Brain pericyte (primary cell): Measurements from ENCODE around the gene IL1R1.

Experiments used
- DNase-seq: peaks from one replicate; pipeline ENCODE4 v3.0.0-alpha.2; 2012; ENCODE audit warnings: low read depth, low spot score

Gene IL1R1

DNA sequence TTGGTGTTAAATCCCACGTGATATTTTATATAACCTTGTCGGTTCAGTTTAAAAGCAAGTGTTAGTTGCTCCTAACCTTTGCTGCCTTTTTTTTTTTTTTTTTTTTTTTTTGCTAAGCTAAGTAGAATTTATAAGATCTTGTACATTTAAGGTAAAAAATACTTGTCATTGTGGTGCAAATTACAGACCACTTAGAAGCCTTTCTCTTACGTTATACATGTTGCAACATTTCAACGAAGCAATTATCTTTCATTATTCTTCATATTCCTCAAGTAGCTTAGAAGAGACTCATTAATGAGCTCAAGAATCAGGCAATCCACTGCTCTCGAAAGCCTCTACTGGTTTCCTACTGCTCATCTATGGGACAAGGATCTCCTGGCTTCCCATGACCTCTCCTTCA is 29.4 kb downstream of the IL1R1 start:
- DNase-seq: no peak

DNA sequence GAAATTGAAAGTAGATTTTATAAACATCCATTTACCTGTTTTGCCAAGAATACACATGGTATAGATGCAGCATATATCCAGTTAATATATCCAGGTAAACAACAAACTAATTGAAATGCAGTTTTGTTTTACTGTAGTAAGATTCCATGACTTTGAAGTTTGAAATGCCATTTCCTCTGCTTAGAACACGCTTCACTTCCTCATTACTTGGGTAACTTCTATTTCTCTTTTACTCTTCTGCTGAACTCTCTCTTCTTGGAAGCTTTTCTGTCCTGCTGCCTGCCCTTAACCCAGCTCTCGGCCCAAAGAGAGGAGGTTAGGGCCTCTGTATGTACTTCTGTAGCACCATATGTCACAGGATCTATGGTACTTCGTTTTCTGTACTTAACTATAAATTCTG is 30.2 kb downstream of the IL1R1 start:
- no peak for DNase-seq

DNA sequence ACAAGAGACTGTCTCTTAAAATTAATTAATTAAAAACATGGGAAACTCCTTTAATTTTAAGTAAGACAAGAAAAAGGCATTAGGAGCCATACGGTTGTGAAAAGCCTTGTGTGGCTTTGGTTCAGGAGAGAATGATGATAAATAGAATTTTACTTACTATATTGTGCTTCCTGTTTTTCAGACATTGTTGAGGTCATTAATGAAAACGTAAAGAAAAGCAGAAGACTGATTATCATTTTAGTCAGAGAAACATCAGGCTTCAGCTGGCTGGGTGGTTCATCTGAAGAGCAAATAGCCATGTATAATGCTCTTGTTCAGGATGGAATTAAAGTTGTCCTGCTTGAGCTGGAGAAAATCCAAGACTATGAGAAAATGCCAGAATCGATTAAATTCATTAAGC is 33.6 kb downstream of the IL1R1 start:
- no peak for DNase-seq

DNA sequence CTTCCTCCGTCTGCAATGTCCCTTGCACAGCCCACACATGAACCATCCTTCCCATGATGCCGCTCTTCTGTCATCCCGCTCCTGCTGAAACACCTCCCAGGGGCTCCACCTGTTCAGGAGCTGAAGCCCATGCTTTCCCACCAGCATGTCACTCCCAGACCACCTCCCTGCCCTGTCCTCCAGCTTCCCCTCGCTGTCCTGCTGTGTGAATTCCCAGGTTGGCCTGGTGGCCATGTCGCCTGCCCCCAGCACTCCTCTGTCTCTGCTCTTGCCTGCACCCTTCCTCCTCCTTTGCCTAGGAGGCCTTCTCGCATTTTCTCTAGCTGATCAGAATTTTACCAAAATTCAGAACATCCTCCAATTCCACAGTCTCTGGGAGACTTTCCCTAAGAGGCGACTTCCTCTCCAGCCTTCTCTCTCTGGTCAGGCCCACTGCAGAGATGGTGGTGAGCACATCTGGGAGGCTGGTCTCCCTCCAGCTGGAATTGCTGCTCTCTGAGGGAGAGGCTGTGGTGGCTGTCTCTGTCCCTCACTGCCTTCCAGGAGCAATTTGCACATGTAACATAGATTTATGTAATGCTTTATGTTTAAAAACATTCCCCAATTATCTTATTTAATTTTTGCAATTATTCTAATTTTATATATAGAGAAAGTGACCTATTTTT is 35.4 kb downstream of the IL1R1 start:
- no peak for DNase-seq

DNA sequence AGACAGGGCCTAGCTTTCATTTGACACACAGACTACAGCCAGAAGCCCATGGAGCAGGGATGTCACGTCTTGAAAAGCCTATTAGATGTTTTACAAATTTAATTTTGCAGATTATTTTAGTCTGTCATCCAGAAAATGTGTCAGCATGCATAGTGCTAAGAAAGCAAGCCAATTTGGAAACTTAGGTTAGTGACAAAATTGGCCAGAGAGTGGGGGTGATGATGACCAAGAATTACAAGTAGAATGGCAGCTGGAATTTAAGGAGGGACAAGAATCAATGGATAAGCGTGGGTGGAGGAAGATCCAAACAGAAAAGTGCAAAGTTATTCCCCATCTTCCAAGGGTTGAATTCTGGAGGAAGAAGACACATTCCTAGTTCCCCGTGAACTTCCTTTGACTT is 36.5 kb downstream of the IL1R1 start:
- no peak for DNase-seq

DNA sequence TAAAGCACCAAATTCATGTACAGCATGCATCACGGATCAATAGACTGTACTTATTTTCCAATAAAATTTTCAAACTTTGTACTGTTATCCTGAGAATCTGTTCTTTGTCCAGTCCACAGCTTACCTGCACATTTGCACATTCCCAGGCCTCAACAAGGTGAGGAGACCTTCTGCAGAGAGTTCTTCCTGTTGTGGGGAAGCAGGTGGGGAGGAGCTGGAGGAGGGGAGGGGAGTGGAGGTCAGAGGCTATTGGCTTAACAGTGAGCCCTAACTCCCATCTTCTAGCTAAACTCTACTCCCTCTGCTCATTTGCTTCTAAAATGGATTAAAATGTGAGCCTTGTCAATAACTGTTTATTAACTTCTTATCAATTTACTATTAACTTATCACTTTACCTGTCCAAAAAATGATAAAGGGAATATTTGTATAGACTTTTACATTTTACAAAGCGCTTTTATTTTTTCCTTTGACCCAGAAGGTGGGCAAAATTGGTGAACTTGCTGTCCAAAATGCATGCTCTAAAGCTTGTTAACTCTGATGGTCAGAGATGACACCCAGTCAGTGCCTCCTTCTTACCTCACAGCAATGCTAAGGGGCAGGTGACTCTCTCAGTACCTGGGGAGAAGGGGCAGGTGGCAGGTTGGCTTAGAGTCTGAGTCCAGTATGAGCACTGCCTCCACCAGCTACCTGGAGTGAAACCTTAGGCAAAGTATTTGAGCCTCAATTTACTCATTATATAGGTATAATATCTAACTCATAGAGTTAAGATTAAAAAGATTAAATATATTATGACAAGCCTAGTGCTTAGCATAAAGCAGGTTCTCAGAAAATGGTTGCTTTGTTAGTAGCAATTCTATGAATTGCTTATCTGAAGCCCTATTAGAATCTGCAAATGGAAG is 37.5 kb downstream of the IL1R1 start:
- DNase-seq: no peak

DNA sequence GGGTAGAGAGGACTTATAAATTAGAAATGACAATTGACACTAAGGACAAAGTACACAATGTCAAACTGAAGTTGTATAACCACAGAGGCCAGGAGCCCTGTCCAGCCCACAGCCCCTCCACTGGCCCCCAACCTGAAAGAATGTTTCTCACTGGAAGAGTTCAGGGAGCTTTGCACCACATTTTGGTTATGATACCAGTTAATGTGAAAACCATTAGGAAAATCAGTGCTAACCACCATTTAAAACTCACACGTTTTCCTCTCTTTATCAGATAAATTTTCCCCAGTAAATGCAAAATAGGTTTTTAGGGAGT is 38.1 kb downstream of the IL1R1 start:
- no peak for DNase-seq

DNA sequence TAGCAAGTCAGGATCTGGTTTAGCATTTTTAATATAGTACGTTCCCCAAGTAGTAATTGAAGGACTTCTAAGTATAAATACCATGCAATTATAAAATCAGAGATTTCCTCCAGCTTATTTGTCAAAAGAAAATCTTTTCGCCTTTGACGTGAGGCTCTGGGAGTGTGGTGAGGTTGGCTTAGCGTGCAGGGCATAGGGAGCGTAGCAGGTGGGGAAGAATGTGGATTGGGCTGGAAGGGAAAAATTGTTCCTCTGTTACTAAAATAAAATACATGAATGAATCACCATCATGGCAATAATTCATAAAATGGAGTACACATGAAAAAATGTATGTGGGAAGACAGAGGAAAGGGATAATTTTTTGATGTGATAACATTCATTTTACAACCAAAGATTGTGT is 38.8 kb downstream of the IL1R1 start:
- DNase-seq: no peak

DNA sequence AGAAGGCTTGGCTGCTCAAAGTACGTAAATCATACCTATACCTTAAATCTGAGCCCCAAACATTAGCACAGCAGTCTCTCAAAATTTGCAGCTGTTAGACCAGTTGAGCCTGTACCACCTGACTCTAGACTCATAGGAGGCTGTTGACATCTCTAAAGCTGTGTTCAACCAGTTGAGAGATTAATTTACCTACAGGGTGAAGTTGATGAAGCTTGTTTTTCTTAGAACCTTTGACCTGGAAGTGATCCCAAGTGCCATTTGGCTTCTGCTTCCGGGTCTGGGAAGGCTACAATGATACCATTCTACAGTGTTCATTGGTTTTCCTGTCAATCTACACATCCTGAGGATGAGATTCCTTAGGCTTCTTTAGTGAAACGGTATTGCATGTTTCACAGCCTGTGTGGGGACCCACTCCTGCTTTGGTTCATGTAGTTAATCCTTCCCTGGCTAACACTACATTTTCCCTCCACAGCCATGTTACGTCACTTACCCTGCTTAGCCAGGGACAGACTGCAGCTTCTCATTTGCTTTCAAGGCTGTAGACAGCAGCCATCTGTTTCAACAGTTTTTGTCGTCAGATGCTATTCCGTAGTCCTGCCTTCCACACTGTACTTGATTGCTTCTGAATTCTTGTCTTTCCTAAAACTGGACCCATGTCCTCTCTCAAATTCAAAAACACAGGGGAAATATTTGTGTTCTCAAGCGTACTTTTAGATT is 39.5 kb downstream of the IL1R1 start:
- DNase-seq: no peak

DNA sequence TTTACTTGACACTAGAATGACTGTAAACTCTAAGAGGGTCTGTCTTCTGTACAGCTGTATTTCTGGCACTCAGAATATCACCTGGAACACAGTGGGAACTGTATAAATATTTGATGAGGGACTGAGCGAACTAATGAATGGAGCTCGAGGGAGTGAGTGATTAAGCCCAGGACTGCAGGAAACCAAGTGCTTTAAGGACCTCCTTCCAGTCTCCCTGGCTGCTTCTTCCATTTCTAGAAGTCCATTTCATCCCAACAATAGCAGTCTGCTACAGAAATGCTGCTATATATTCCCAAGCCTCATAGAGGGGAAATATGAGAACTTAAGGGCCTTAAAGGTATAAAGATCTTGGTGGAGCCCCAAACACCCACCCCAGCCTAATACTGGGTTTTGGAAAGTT is 41.5 kb downstream of the IL1R1 start:
- DNase-seq: no peak

DNA sequence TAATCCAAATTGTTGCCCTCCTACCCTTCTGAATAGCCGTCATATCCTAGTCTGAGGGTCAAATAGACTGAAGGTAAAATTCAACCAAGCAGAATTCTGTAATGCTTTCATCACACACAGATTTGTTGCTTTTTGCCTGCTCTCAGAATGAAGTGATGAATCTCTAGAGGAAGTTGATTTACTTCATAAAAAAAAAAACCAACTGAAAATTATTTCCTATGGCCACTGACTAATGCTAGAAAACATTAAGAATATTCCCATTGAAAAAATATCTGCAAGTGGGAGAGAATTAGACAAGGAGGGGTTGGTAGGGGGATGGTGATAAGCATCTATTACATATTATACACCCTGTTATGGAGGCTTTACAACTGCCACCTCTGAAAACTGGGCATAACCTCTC is 42.0 kb downstream of the IL1R1 start:
- DNase-seq: no peak

DNA sequence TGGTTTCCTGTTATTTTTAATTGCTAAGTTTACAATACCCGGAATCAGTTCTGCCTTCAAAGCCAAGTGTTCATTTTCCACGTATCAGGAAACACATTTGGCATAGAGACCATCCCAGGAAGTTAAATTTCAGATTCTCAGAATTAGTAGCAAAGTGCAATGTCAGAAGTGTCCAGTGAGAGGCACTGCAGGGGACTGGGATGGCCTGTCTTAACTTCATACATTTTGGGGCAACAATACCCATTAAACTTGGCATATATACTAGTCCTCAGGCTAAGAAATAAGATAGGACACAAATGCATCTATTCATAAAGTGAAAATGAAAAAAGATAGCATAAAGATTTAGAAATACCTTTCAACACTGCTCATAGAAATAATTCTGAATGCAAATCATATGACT is 42.8 kb downstream of the IL1R1 start:
- DNase-seq: no peak

DNA sequence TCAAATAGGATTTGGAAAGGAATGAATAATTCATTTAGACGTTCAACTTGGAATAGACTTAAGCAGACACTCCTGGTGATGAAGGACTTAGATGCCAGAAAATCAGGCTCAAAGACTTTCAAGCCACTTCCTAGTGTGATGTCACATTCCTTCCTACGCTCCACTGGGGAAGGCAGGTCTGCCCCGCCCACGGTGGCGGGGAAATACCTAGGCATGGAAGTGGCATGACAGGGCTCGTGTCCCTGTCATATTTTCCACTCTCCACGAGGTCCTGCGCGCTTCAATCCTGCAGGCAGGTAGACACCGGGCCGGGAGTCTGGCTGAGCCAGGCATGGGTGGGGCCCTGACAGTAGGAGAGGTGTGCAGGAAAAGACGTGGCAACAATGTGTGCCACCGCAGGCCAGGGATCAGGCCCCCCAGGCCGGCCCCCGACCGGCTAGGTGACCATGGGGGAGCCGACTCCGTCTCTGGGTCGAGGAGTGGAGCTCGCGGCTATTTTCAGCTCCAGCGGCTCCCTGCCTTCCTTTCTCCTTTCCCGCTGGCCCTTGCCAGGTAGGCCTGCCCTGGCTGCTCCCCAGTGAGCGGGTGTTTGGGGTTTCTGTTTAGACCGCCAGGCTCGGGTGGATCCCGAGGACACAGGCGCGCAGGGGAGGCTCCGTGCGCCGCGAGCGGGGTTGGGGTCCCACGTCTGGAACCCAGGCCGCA is 44.4 kb downstream of the IL1R1 start, which contains the start of gene IL1RL2:
TSS of gene IL1RL2 (plus strand) at position 233 of the 705 bp plus-strand sequence. CDS start 845 bp downstream, outside the sequence.
- DNase-seq: no peak

DNA sequence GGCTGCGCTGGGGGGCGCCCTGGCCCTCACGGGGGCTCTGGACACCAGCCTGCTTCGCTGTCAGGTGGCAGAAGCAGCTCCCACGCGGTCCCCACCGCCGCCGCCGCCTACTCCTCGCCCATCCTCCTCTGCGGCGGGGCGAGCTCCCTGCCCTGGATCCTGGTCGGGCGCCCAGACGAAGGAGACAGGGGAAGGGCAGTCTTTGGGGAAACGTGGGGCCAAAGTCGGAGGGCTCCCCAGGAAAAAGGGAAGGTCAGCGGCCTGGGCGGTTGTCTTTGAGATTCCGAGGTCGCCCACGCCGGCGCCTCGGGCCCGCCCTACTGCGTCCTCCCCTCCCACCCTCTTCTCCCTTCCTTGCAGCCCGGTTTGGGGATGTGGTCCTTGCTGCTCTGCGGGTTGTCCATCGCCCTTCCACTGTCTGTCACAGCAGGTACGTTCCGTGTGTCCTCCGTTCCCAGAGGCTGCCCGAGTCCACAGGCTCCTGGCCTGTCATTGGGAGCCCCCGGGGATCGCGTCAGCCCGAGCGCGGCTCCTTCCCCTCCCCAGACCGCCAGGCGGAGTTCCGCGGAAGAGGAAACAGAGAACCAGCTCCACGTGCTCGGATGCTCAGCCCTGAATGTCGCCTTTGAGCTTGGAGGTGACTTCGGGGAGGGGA is 45.1 kb downstream of the IL1R1 start:
- no peak for DNase-seq

DNA sequence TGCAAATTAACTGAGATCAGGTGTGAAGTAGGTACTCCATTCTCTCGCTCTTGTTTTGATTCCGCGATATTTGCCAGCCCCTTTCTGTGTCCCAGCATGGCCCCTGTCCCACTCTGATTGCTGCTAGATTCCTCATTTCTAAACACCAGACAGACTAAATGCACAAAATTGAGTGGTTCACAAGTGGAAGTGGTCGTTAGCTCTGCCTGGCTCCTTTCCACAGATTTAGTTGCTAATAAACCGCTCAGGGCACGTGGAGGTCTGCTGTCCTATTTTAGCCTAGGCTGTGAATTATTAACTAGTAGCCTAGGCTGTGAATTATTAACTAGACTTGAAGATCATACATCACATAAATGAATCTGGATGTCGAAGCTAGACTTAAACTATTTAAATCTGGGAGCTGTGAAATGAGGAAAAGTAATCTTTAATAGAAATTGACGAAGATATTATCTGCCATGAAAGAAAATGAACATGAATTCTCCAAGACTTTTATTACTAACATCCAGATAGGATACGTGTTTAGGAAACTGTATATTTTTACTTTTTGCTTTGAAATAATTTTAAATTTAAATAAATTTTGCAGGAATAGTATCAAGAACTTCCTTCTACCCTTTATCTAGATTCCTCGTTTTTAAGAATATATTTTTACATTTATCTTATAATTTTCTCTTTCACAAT is 48.0 kb downstream of the IL1R1 start:
- DNase-seq: no peak

DNA sequence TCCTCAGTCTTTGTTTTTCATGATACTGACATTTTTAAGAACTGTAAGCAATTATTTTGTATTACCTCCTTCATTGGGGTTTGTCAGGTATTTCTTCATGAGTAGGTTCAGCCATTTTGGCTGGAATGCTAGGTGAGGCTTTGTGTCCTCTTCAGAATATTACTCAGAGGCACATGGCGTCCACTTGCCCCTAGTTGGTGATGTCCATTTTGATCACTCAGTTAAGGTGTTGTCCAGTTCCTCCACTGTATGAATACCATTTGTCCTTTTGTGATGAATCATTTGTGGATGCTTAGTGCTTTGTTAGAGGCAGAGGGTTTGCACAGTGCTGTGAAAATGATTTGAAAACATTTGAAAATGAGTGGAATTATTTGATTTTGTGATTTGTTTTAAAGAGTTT is 49.0 kb downstream of the IL1R1 start:
- DNase-seq: no peak

DNA sequence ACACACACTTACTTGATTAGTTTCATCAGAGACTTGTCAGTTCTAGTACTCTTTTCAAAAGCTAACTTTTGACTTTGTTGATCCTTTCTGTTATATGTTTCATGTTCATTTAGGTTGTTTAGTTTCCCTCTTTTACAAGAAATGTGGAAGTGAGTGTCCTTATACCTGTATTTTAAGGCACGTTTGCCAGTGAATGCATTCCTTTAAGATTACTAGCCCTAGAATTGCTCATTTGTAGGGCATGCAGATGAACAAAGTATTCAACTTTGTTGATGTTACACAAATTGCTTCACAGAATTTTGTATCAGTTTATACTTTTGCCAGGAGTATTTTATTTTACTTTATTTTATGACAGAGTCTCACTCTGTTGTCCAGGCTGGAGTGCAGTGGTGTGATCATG is 50.5 kb downstream of the IL1R1 start:
- DNase-seq: no peak

DNA sequence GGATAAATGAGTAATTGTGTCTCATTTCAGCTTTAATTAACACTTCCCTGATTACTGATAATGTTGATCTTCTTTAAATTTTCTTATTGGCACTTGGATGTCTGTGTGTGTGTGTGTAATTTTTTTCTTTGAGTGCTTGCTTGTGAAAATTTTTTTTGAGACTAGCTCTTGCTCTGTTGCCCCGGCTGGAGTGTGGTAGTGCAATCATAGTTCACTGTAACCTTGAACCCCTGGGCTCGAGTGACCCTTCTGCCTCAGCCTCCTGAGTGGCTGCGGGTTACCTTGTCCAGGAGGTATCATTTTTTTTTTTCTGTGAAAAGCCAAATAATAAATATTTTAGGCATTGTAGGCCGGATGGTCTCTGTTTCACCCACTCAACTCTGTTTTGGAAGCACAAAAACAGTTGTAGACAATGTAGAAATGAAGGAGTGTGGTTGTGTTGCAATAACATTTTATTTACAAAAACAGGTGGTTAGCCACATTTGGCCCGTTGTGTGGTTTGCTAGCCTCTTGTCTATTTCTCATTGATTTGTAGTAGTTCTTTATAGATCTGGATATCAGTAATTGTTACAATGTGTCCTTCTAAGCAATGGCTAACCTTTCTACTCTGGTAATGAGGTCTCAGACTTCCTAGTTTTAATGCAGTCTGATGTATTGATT is 52.2 kb downstream of the IL1R1 start:
- DNase-seq: no peak

DNA sequence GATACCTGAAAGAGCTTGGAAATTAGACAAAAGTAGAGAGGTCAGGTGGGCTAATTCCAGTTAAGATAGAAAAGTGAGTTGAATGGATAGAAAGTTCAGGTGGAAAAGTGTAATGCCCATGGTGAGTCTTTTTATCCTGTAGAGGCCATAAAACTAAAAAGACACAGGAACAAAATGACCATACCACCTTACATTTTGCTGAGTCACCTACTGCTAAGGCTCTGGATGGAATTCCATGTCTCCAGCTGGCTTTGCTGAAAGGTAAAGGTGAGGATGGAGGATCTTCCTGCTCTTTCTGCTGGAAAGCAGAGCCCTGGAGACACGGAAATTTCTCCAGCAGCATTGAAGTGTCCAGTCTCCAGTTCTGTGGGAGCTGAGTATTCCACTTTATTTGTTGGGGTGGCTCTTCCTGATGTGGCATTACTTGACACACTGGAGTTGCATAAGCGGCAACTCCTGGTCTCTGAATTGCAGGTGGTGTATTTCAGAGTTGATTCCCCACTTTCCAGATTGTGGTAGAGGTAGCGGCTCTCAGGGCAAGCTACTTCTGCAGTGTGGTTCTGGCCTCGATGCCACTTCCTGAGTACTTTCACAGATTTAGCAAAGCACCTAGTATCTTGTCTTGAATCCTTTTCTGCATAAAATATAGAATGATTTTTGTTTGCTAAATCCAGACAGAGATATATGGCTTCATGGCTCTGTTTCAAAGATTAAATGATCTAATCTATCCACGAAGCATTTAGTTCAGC is 55.0 kb downstream of the IL1R1 start:
- DNase-seq: no peak

DNA sequence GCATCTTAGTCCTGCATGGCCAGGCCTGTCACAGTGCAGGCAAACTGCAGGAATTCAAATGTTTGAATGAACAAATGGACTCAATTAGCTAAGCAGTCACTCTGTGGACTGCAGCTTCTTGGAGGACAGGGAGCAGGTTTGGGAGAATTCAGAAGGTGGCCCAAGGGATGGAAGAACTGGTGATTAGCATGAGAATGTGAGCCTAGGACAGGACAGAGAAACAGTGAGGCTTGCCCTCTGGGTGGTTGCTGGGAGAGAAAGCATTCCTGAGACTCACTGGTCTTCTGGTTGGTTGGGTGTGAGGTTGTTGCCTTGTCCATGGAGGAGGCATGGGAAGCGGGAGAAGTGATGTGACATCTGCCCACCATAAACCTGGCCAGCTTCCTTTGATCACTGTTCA is 58.0 kb downstream of the IL1R1 start:
- no peak for DNase-seq
